ENCODE data around the gene IRF9. TPM values are rescaled to one million over a fixed set of nuclear protein-coding genes. Genes with fewer than 3 reads are reported as not detected.

The IRF9 gene
- total RNA-seq, 1 experiment from 2014 or later = 25.1 TPM

DNA sequence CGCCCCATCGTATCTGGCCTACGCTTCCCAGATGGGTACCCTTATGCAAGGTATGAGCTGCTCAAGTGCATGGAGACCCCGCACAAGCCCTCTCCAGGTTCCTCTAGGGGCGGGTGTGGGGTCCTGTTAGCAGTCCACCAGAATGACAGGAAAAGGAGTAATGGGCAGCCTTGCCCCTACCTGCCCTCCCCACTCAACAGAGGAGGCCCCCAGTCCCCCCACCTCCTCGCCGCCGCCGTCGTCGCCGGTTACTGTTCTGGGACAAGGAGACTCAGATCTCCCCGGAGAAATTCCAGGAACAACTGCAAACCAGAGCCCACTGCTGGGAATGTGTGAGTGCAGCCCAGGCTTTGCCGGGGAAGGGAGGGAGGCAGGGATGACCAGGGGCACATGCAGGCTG lies 16.8 kb downstream of the IRF9 start:
- no peak for TF ChIP-seq CTCF (conservative IDR thresholded peaks at IDR 0.05; ENCODE audit: low read depth, low read length)
- intact Hi-C loops (cut with micrococcal nuclease; ENCODE audit: unreplicated experiment) = no loop called here
- DNase-seq (ENCODE audit: low spot score) = no peak
- Histone ChIP-seq H3K27me3 (replicated peaks; ENCODE audit: insufficient read depth, low read depth, low read length, poor library complexity) (no peaks in the 10 kb centered on the region), H3K9me3 (ENCODE audit: low read depth, low read length, poor library complexity, severe bottlenecking) (no peaks in the 10 kb centered on the region), H3K27ac (ENCODE audit: low read depth, low read length, poor library complexity, severe bottlenecking) (no peak overlapping the region), H3K4me1 (ENCODE audit: insufficient read depth, low read length, poor library complexity, severe bottlenecking) (no peaks in the 10 kb centered on the region), H3K36me3 (ENCODE audit: insufficient read depth, low read length, poor library complexity, severe bottlenecking) (peaks cover 33% of the 10 kb centered on the region), H3K4me3 (ENCODE audit: low read depth, low read length, poor library complexity, severe bottlenecking) (no peak overlapping the region)
- CTCF ChIA-PET = no interaction called here
- BruUV-seq (replicated peaks) = no TSS peak
- POLR2A ChIA-PET (ENCODE audit: low non-redundant PET) = no interaction called here

GRCh38 chr14:24178399-24179178 lies 17.5 kb downstream of the IRF9 start:
- POLR2A ChIA-PET (ENCODE audit: low non-redundant PET) = no interaction called here
- TF ChIP-seq CTCF (conservative IDR thresholded peaks at IDR 0.05; ENCODE audit: low read depth, low read length) (no peak), EZH2 (IDR thresholded peaks at IDR 0.05; ENCODE audit: borderline replicate concordance, low read depth, low read length, poor library complexity, severe bottlenecking) (no peak)
- Histone ChIP-seq H3K9me3 (ENCODE audit: low read depth, low read length, poor library complexity, severe bottlenecking) (no peaks in the 10 kb centered on the region), H3K36me3 (ENCODE audit: insufficient read depth, low read length, poor library complexity, severe bottlenecking) (peaks cover 40% of the 10 kb centered on the region), H3K27me3 (replicated peaks; ENCODE audit: insufficient read depth, low read depth, low read length, poor library complexity) (no peaks in the 10 kb centered on the region), H3K4me1 (ENCODE audit: insufficient read depth, low read length, poor library complexity, severe bottlenecking) (no peaks in the 10 kb centered on the region), H3K4me3 (ENCODE audit: low read depth, low read length, poor library complexity, severe bottlenecking) (no peak overlapping the region), H3K27ac (ENCODE audit: low read depth, low read length, poor library complexity, severe bottlenecking) (no peak overlapping the region)
- CTCF ChIA-PET = no interaction called here
- DNase-seq (ENCODE audit: low spot score) = no peak
- intact Hi-C loops (cut with micrococcal nuclease; ENCODE audit: unreplicated experiment) = no loop called here
- no TSS peak for BruUV-seq (replicated peaks)

- Histone ChIP-seq H3K27ac (ENCODE audit: low read depth, low read length, poor library complexity, severe bottlenecking) (no peak overlapping the region), H3K4me1 (ENCODE audit: insufficient read depth, low read length, poor library complexity, severe bottlenecking) (no peaks in the 10 kb centered on the region), H3K9me3 (ENCODE audit: low read depth, low read length, poor library complexity, severe bottlenecking) (no peaks in the 10 kb centered on the region), H3K27me3 (replicated peaks; ENCODE audit: insufficient read depth, low read depth, low read length, poor library complexity) (no peaks in the 10 kb centered on the region), H3K4me3 (ENCODE audit: low read depth, low read length, poor library complexity, severe bottlenecking) (no peak overlapping the region), H3K36me3 (ENCODE audit: insufficient read depth, low read length, poor library complexity, severe bottlenecking) (peaks cover 46% of the 10 kb centered on the region)
- POLR2A ChIA-PET (ENCODE audit: low non-redundant PET) = interaction anchor here (0.5 to 0.6 kb wide), 2 partner anchors 44 to 426 kb away, joined by 3 to 4 read pairs; no protein-coding TSS in a partner anchor
- BruUV-seq (replicated peaks) = no TSS peak
- intact Hi-C loops (cut with micrococcal nuclease; ENCODE audit: unreplicated experiment) = no loop called here
- TF ChIP-seq EZH2 (IDR thresholded peaks at IDR 0.05; ENCODE audit: borderline replicate concordance, low read depth, low read length, poor library complexity, severe bottlenecking) (no peak), CTCF (conservative IDR thresholded peaks at IDR 0.05; ENCODE audit: low read depth, low read length) (no peak)
- CTCF ChIA-PET = interaction anchor here (0.7 kb wide), 1 partner anchor 18 kb away, joined by 3 read pairs; the partner anchor contains the start of gene IRF9
- no peak for DNase-seq (ENCODE audit: low spot score)
These were observed 18.4 kb downstream of the IRF9 start for GRCh38 chr14:24179294-24179960.

All from A673 (cell line).